Kidney epithelial cell (primary cell): ENCODE data around the gene CMYA5. TPM values are rescaled to one million over a fixed set of nuclear protein-coding genes. Genes with fewer than 3 reads are reported as not detected.
A peak's percentile ranks its signal among the peaks of the same experiment; 100 is the strongest.

ENCODE experiments used
- DNase-seq: peaks from one replicate; pipeline ENCODE4 v3.0.0-alpha.2; 2010; ENCODE audit warnings: low read depth
- H3K27me3 ChIP-seq: 2 replicates; pipeline ENCODE4 v1.6.0; 2011; ENCODE audit warnings: low read length; ENCODE audit not compliant: control insufficient read depth, insufficient read depth
- H3K36me3 ChIP-seq: 2 replicates; pipeline ENCODE4 v1.5.1; 2011; ENCODE audit warnings: low read length; ENCODE audit not compliant: control insufficient read depth, insufficient read depth
- H3K4me3 ChIP-seq: 2 replicates; pipeline ENCODE4 v1.5.1; 2011; ENCODE audit warnings: low read depth, mild to moderate bottlenecking, control low read depth, low read length
- total RNA-seq: library from RNA; depleted of rRNA; stranded (reverse); fragments of >200 nt; gene quantifications from 2 replicates; pipeline ENCODE4 v1.2.3, GENCODE V29; 2015
- TF ChIP-seq, protein P1 (sequence below): IDR thresholded peaks from 2 replicates; pipeline ENCODE4 v1.5.1; 2011; ENCODE audit warnings: mild to moderate bottlenecking, moderate library complexity, low read length, control low read depth, inconsistent platforms; ENCODE audit not compliant: insufficient read depth, poor library complexity, severe bottlenecking

The CMYA5 gene
- total RNA-seq, 1 donor from 2014 or later: 0.96 TPM

DNA sequence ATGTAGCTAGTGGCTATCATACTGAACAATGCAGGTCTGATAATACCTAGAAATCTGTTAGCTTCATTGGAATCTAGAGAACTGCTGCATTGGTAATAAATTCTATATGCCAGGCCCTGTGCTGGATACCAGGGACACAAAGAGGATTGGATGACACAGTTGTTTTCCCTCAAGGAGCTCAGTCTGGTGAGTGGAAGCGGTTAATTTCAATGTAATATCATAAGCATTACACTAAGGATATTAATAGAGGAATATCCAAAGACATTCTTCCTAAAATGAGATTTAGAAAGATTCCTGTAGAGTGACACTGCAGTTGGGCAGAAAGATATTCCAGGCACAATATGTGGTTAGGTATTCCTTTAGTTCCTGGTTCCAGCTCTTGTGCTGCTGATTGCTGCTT, 5.9 kb downstream of the CMYA5 start:
- Histone ChIP-seq H3K27me3 (no peaks in the 10 kb centered on the region), H3K36me3 (no peaks in the 10 kb centered on the region), H3K4me3 (no peak overlapping the region)
- DNase-seq: no peak
- TF ChIP-seq, protein P1, sequence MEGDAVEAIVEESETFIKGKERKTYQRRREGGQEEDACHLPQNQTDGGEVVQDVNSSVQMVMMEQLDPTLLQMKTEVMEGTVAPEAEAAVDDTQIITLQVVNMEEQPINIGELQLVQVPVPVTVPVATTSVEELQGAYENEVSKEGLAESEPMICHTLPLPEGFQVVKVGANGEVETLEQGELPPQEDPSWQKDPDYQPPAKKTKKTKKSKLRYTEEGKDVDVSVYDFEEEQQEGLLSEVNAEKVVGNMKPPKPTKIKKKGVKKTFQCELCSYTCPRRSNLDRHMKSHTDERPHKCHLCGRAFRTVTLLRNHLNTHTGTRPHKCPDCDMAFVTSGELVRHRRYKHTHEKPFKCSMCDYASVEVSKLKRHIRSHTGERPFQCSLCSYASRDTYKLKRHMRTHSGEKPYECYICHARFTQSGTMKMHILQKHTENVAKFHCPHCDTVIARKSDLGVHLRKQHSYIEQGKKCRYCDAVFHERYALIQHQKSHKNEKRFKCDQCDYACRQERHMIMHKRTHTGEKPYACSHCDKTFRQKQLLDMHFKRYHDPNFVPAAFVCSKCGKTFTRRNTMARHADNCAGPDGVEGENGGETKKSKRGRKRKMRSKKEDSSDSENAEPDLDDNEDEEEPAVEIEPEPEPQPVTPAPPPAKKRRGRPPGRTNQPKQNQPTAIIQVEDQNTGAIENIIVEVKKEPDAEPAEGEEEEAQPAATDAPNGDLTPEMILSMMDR: no peak

DNA sequence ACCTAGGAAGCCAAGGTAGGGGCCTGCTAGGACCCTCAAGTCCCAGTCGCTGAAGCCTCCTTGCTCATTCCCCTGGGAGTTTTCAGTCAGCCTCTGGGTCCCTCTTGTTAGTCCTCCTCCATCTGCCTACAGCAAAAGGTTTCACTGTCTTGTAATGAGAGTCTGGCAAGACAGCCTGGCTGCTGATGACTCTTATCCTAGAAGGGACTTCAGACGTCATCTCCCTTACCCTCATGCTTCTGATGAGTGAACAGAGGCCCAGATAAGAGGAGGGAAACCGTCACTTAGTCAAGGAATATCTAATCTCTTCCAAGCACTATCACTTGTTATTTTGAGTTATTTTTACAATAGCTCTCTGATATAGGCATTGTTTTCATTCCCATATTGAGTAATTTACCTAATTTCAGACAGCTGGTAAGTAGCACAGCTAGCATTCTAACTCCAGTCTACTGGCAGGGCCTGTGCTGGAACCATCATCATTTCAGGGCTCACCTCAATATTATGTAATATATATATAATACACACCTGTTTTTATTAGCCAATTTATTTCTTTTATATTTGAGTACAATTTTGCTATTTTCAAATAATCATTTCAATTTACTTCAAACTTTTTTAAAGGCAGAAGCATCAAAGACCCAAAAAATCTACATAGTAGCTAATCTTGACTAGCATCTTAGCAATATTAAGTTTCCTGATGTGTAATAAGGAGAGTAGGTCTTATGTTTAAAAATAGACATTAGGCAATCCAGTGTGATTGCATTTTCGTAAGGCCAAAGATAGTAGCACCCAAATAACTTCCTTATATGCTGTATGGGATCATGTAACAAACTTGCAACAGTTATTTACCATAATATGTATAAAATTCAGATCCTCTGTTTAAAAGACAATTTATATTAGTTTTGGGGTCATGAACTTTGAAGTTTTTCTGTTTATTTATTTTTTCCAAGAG, 7.9 kb downstream of the CMYA5 start:
- no peak overlapping the region for H3K4me3 ChIP-seq
- H3K27me3 ChIP-seq: no peaks in the 10 kb centered on the region
- H3K36me3 ChIP-seq: no peaks in the 10 kb centered on the region
- no peak for DNase-seq
- TF ChIP-seq, protein P1: no peak

DNA sequence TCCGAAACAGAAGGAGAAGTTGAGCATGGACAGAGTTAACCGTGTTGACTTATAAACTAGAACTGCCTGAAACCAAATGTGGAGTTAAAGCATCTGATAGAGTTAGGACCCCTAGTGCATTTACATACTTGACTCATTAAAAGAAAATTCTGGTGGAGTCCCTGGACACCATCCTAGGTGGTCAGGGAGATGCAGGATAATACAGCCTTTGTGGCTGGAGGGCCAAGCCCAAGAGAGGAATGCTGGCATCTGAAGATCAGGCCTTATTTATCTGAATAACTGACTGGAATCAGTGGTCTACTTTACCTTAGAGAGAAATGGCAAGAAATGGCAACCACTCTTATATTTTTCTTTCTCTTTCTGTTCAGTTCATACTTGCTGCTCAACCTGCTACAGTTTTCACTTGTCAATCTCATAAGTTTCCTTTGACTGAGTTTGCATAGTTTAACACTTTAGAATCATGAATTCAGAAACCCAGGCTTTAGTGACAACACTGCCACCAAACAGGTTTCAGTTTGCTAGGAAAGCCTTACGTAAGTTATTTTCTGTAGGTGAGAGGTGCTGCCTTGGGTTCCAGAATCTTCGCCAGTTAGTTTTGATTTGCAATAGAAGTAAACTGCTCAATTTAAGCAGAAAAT, 10.2 kb downstream of the CMYA5 start:
- DNase-seq: no peak
- no peaks in the 10 kb centered on the region for H3K27me3 ChIP-seq
- TF ChIP-seq, protein P1: no peak
- H3K36me3 ChIP-seq: no peaks in the 10 kb centered on the region
- H3K4me3 ChIP-seq: no peak overlapping the region

DNA sequence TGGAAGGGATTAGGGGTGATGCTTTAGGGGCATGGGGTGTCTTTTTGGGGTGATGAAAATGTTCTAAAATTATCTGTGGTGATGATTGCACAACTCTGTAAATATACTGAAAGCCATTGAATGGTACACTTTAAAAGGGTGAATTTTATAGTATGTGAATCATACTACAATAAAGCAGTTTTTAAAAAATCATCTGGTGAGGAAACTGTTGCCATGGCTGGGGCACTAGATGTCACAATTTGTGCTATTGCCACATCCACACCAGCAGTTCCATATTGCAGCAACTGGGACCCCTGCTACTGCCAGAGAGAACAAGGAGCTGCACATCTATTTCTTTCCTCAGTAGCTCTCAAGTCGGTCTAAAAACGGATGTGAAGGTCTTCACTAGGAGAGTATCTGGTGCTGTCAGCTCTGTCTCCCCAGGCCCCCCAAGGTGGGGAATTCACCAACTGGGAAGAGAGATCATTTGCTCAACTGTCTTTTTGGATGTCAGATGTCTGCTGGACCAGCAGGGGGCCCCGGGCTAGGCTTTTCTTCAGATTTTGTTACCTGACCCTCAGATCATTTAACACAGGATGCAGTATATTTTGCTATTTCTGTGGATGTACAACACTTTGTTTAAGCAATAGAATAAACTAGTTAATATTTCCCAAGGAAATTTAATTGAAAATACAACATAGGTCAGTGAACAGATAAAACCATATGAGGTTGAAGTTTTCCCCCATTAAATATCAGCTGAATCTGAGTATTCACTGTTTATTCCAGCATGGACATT, 13.2 kb downstream of the CMYA5 start:
- Histone ChIP-seq H3K36me3 (no peaks in the 10 kb centered on the region), H3K27me3 (no peaks in the 10 kb centered on the region), H3K4me3 (no peak overlapping the region)
- TF ChIP-seq, protein P1: peak; percentile 73
- DNase-seq: no peak

DNA sequence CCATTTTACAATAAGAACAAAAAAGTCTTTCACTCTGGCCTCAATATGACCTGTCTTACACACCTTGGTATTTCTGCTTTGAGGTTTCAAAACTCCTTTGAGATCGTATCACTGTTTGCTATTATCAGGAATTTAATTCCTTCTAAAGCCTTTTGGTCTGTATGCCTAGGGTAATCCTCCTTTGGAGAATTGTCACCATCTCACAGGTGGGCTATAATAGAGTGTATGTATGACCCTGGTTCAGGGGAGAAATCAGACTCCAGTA, 13.7 kb downstream of the CMYA5 start:
- no peak for DNase-seq
- no peaks in the 10 kb centered on the region for H3K36me3 ChIP-seq
- H3K4me3 ChIP-seq: no peak overlapping the region
- TF ChIP-seq, protein P1: no peak
- no peaks in the 10 kb centered on the region for H3K27me3 ChIP-seq
